Stimulated activated effector memory CD8-positive, alpha-beta T cell treated with anti-CD3 and anti-CD28 coated beads, Interleukin-12 subunit alpha, Interleukin-12 subunit beta, amount 100 ng/mL, for 72 hours (primary cell): Measurements from ENCODE around the gene MAP4K4.
"Not testable (repeated sequence)": the region's sequence is repeated elsewhere in the genome, so short reads cannot be mapped to it uniquely, and the experiment has no call there.

Experiments used
- ATAC-seq: fragments of 150-1000 bp; cut with Tn5 transposase; 2 replicates; pipeline ENCODE4 v1.10.0; 2021
- DNase-seq, 2 donors: peaks; one replicate each; pipeline ENCODE4 v3.0.0; 2021 to 2022; ENCODE audit warnings: low spot score in 2 of 2
- H3K27ac Mint-ChIP-seq: one replicate; pipeline ENCODE4 v1.8.0; 2022; ENCODE audit warnings: mild to moderate bottlenecking, mixed read lengths
- H3K36me3 Mint-ChIP-seq: one replicate; pipeline ENCODE4 v1.8.0; 2022; ENCODE audit warnings: mild to moderate bottlenecking, mixed read lengths
- H3K4me1 Mint-ChIP-seq: one replicate; pipeline ENCODE4 v1.8.0; 2022; ENCODE audit warnings: mixed read lengths
- H3K4me3 Mint-ChIP-seq: one replicate; pipeline ENCODE4 v1.8.0; 2022; ENCODE audit warnings: mild to moderate bottlenecking, mixed read lengths
- H3K9me3 Mint-ChIP-seq: one replicate; pipeline ENCODE4 v1.8.0; 2022; ENCODE audit warnings: mixed read lengths

The MAP4K4 gene

DNA sequence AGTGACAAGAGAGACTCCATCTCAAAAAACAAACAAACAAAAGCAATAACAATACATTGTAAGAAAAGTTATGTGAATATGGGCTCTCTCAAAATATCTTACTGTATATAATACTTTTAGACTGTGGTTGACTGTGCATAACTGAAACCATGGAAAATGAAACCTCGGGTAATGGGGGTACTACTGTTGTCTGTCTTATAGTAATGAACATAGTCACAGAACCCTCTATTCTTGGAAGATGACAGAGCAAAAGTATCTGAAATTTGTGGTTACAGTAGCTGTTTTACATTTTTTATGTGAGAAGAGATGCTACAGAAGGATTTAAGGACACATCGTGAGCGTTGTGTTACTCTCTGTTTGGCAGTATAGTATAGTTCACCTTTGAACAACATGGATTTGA lies 60.5 kb downstream of the MAP4K4 start:
- DNase-seq (no peak), ATAC-seq (peak; percentile 98)
- Mint-ChIP-seq H3K9me3 (no peaks in the 10 kb centered on the region), H3K4me3 (peak overlapping the region; percentile 53), H3K4me1 (peaks cover 55% of the 10 kb centered on the region), H3K36me3 (no peaks in the 10 kb centered on the region), H3K27ac (peak overlapping the region; percentile 70)

GRCh38 chr2:101759162-101759561 lies 61.7 kb downstream of the MAP4K4 start:
- Mint-ChIP-seq H3K9me3 (no peaks in the 10 kb centered on the region), H3K27ac (no peak overlapping the region), H3K4me1 (peaks cover 54% of the 10 kb centered on the region), H3K36me3 (no peaks in the 10 kb centered on the region), H3K4me3 (no peak overlapping the region)
- no peak for ATAC-seq
- no peak for DNase-seq

DNA sequence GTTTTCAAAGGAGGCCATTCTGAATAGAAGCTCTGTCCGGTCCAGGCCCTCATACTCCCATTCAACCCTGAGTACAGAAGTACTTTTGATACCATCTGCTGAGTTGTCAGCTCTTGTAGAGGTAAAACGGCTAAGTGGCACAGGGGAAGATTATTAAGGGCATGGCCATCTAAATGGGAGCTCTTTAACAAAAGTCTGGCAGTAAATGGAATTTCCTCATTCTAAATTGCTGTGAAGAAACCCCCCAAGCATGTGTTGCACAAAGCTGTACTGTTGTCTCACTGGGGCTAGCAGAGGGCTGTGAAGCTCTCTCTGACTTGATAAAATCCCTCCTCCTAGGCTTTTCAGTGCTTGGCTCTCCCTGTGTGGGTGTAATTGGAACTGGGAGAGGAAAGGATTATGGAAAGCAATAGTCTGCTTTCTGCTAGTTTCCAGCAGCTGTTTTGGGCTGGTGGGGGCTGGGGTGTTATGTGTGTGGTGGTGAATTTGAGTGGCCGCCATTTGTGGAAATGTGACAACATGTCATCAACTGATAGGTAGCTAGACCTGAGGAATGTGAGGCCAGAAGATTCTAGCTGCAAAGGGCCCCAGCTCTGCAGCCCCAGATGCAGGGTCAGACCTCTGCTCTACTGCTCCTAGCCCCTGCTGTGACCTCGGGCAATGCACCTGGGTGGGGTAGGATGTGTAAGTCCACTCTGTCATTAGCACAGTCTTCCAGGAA lies 65.1 kb downstream of the MAP4K4 start:
- H3K9me3 Mint-ChIP-seq: no peaks in the 10 kb centered on the region
- DNase-seq: no peak
- no peak for ATAC-seq
- peak overlapping the region; percentile 9 for H3K27ac Mint-ChIP-seq
- H3K36me3 Mint-ChIP-seq: no peaks in the 10 kb centered on the region
- H3K4me1 Mint-ChIP-seq: peaks cover 55% of the 10 kb centered on the region
- H3K4me3 Mint-ChIP-seq: no peak overlapping the region

- H3K4me1 Mint-ChIP-seq: peaks cover 50% of the 10 kb centered on the region
- no peaks in the 10 kb centered on the region for H3K9me3 Mint-ChIP-seq
- H3K27ac Mint-ChIP-seq: no peak overlapping the region
- no peak for DNase-seq
- no peaks in the 10 kb centered on the region for H3K36me3 Mint-ChIP-seq
- H3K4me3 Mint-ChIP-seq: no peak overlapping the region
- ATAC-seq: no peak
Measured at GRCh38 chr2:101763496-101764333, 66.2 kb downstream of the MAP4K4 start.

GRCh38 chr2:101766337-101766736 lies 68.8 kb downstream of the MAP4K4 start:
- Mint-ChIP-seq H3K27ac (no peak overlapping the region), H3K9me3 (no peaks in the 10 kb centered on the region), H3K36me3 (no peaks in the 10 kb centered on the region), H3K4me3 (no peak overlapping the region), H3K4me1 (peaks cover 65% of the 10 kb centered on the region)
- DNase-seq (no peak), ATAC-seq (no peak)

- H3K27ac Mint-ChIP-seq: no peak overlapping the region
- H3K36me3 Mint-ChIP-seq: no peaks in the 10 kb centered on the region
- no peaks in the 10 kb centered on the region for H3K9me3 Mint-ChIP-seq
- no peak overlapping the region for H3K4me3 Mint-ChIP-seq
- peaks cover 68% of the 10 kb centered on the region for H3K4me1 Mint-ChIP-seq
- DNase-seq (no peak), ATAC-seq (peak; percentile 44)
Measured at GRCh38 chr2:101766871-101767739, 69.6 kb downstream of the MAP4K4 start.

DNA sequence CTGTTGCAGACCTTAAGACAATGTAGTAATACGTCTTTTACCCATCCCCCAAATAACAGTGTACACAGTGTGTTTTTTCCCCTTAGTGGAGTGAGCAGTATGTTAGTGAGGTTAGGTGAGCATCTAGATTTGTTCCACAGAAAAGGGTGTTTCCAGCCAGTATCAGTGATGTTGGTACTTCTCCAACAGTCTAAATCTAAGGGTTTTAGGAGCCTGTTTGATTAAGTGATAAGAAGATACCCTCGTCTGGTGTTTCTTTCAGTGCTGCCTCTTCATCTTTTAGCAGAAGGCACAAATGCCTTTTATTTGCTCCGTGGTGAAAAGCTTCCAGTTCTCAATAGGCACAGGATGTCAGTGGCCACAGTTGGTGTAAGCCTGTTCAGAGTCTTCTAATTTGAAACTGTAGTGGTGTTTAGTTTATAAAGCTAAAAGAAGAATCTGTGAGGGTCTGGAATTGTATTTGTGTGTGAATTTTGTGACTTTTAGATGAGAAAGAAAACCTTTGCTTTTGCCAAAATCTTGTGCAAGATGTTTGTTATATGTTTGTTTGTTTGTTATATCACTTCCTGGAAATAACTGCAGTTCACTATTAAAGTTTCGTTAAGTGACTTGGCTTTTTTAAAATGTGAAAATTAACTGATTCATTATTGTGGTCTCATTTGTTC lies 71.2 kb downstream of the MAP4K4 start:
- H3K4me3 Mint-ChIP-seq: no peak overlapping the region

GRCh38 chr2:101769726-101770125 lies 72.2 kb downstream of the MAP4K4 start:
- not testable (repeated sequence) for ATAC-seq, H3K36me3 Mint-ChIP-seq, DNase-seq, H3K4me3 Mint-ChIP-seq, H3K9me3 Mint-ChIP-seq
- Mint-ChIP-seq H3K4me1 (peaks cover 66% of the 10 kb centered on the region), H3K27ac (peak overlapping the region; percentile 56)

More for the DNA sequence above, 71.2 kb downstream of the MAP4K4 start:
- ATAC-seq: peak; percentile 48
- Mint-ChIP-seq H3K4me1 (peaks cover 61% of the 10 kb centered on the region), H3K9me3 (no peaks in the 10 kb centered on the region), H3K27ac (peak overlapping the region; percentile 56), H3K36me3 (no peaks in the 10 kb centered on the region)
- no peak for DNase-seq

- Mint-ChIP-seq H3K4me1 (peaks cover 76% of the 10 kb centered on the region), H3K4me3 (no peak overlapping the region), H3K9me3 (no peaks in the 10 kb centered on the region), H3K36me3 (no peaks in the 10 kb centered on the region), H3K27ac (no peak overlapping the region)
- ATAC-seq (peak; percentile 62), DNase-seq (no peak)
Measured at GRCh38 chr2:101770726-101771125, 73.2 kb downstream of the MAP4K4 start.

GRCh38 chr2:101771227-101771902 lies 73.9 kb downstream of the MAP4K4 start:
- ATAC-seq (no peak), DNase-seq (no peak)
- Mint-ChIP-seq H3K27ac (no peak overlapping the region), H3K4me1 (peaks cover 74% of the 10 kb centered on the region), H3K9me3 (no peaks in the 10 kb centered on the region), H3K36me3 (no peaks in the 10 kb centered on the region), H3K4me3 (no peak overlapping the region)

- ATAC-seq (no peak), DNase-seq (no peak)
- Mint-ChIP-seq H3K4me1 (peaks cover 69% of the 10 kb centered on the region), H3K4me3 (no peak overlapping the region), H3K9me3 (no peaks in the 10 kb centered on the region), H3K36me3 (no peaks in the 10 kb centered on the region), H3K27ac (no peak overlapping the region)
Measured at GRCh38 chr2:101771910-101772321, 74.4 kb downstream of the MAP4K4 start.

DNA sequence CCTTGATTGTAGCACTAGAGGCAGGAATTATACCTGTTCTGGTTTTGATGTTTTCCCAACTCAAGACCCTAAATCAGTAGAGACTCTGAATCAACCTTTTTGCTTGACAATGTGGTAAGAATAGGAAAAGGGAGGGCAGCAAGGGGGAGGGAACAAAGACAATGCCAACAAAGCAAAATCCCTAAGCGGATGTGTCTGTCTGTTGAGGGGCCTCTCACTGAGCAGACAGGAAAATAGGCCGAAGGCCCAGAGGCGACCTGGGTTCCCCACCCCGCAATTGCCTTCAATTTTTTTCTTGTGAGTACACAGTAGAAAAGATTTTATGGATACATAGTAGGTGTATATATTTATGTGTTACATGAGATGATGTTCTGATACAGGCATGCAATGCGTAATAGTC lies 75.6 kb downstream of the MAP4K4 start:
- no peak for DNase-seq
- H3K9me3 Mint-ChIP-seq: no peaks in the 10 kb centered on the region

DNA sequence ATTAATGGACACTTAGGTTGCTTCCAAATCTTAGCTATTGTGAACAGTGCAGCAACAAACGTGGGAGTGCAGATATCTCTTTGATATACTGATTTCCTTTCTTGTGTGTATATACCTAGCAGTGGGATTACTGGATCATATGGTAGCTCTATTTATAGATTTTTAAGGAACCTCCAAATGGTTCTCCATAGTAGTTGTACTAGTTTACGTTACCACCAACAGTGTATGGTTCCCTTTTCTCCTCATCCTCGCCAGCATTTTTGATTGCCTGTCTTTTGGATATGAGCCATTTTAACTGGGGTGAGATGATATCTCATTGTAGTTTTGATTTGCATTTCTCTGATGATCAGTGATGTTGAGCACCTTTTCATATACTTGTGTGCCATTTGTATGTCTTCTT lies 76.5 kb downstream of the MAP4K4 start:
- H3K4me1 Mint-ChIP-seq: peaks cover 71% of the 10 kb centered on the region
- DNase-seq, H3K4me3 Mint-ChIP-seq, ATAC-seq, H3K9me3 Mint-ChIP-seq, H3K36me3 Mint-ChIP-seq, H3K27ac Mint-ChIP-seq: not testable (repeated sequence)

More for the DNA sequence above, 75.6 kb downstream of the MAP4K4 start:
- H3K36me3 Mint-ChIP-seq: no peaks in the 10 kb centered on the region
- ATAC-seq: no peak
- H3K4me1 Mint-ChIP-seq: peaks cover 74% of the 10 kb centered on the region
- H3K4me3 Mint-ChIP-seq: no peak overlapping the region
- H3K27ac Mint-ChIP-seq: no peak overlapping the region

GRCh38 chr2:101775092-101775491 lies 77.6 kb downstream of the MAP4K4 start:
- no peak for DNase-seq
- no peaks in the 10 kb centered on the region for H3K36me3 Mint-ChIP-seq
- H3K9me3 Mint-ChIP-seq: no peaks in the 10 kb centered on the region
- H3K4me1 Mint-ChIP-seq: peaks cover 74% of the 10 kb centered on the region
- peak; percentile 60 for ATAC-seq
- peak overlapping the region; percentile 26 for H3K27ac Mint-ChIP-seq
- H3K4me3 Mint-ChIP-seq: no peak overlapping the region
